ENCODE results near the gene TMED1. TPM values are rescaled to one million over a fixed set of nuclear protein-coding genes. Genes with fewer than 3 reads are reported as not detected.

The TMED1 gene
- total RNA-seq, 1 experiment from 2014 or later, result 62.9 TPM

- no peak for DNase-seq (ENCODE audit: low spot score)
- in situ Hi-C loops (cut with HindIII; ENCODE audit: low sequenced_read_pairs), result no loop called here
Measured at GRCh38 chr19:10836479-10837330, 693 bp upstream of the TMED1 start.

GRCh38 chr19:10835089-10835753 is 791 bp downstream of the TMED1 start:
- DNase-seq (ENCODE audit: low spot score), result no peak

GRCh38 chr19:10832939-10833296 is 3.1 kb downstream of the TMED1 start:
- in situ Hi-C loops (cut with HindIII; ENCODE audit: low sequenced_read_pairs), result no loop called here
- no peak for DNase-seq (ENCODE audit: low spot score)

More at GRCh38 chr19:10835089-10835753, 791 bp downstream of the TMED1 start:
- in situ Hi-C loops (cut with HindIII; ENCODE audit: low sequenced_read_pairs), result no loop called here

GRCh38 chr19:10831987-10832938 is 3.7 kb downstream of the TMED1 start:
- no peak for DNase-seq (ENCODE audit: low spot score)
- in situ Hi-C loops (cut with HindIII; ENCODE audit: low sequenced_read_pairs), result no loop called here

- in situ Hi-C loops (cut with HindIII; ENCODE audit: low sequenced_read_pairs), result no loop called here
- DNase-seq (ENCODE audit: low spot score), result no peak
Measured at GRCh38 chr19:10830931-10831779, 4.9 kb downstream of the TMED1 start.

GRCh38 chr19:10830370-10830769 is 5.6 kb downstream of the TMED1 start:
- in situ Hi-C loops (cut with HindIII; ENCODE audit: low sequenced_read_pairs), result no loop called here
- DNase-seq (ENCODE audit: low spot score), result no peak

GRCh38 chr19:10829967-10830366 is 6.0 kb downstream of the TMED1 start:
- in situ Hi-C loops (cut with HindIII; ENCODE audit: low sequenced_read_pairs), result no loop called here
- DNase-seq (ENCODE audit: low spot score), result no peak

- DNase-seq (ENCODE audit: low spot score), result no peak
- in situ Hi-C loops (cut with HindIII; ENCODE audit: low sequenced_read_pairs), result no loop called here
Measured at GRCh38 chr19:10828981-10829821, 6.8 kb downstream of the TMED1 start.

- no peak for DNase-seq (ENCODE audit: low spot score)
- in situ Hi-C loops (cut with HindIII; ENCODE audit: low sequenced_read_pairs), result no loop called here
Measured at GRCh38 chr19:10826846-10827245, 9.2 kb downstream of the TMED1 start.

GRCh38 chr19:10826231-10826630 is 9.8 kb downstream of the TMED1 start:
- in situ Hi-C loops (cut with HindIII; ENCODE audit: low sequenced_read_pairs), result no loop called here
- DNase-seq (ENCODE audit: low spot score), result no peak

- in situ Hi-C loops (cut with HindIII; ENCODE audit: low sequenced_read_pairs), result no loop called here
Measured at GRCh38 chr19:10823690-10824089, 12.3 kb downstream of the TMED1 start.

GRCh38 chr19:10820173-10820572 is 15.8 kb downstream of the TMED1 start:
- DNase-seq (ENCODE audit: low spot score), result no peak
- in situ Hi-C loops (cut with HindIII; ENCODE audit: low sequenced_read_pairs), result no loop called here

More at GRCh38 chr19:10823690-10824089, 12.3 kb downstream of the TMED1 start:
- no peak for DNase-seq (ENCODE audit: low spot score)

- in situ Hi-C loops (cut with HindIII; ENCODE audit: low sequenced_read_pairs), result no loop called here
- no peak for DNase-seq (ENCODE audit: low spot score)
Measured at GRCh38 chr19:10819124-10820060, 16.6 kb downstream of the TMED1 start.

GRCh38 chr19:10818301-10819123 is 17.5 kb downstream of the TMED1 start:
- in situ Hi-C loops (cut with HindIII; ENCODE audit: low sequenced_read_pairs), result no loop called here
- DNase-seq (ENCODE audit: low spot score), result no peak

- no peak for DNase-seq (ENCODE audit: low spot score)
- in situ Hi-C loops (cut with HindIII; ENCODE audit: low sequenced_read_pairs), result no loop called here
Measured at GRCh38 chr19:10817291-10818038, 18.5 kb downstream of the TMED1 start.

Measured in G401 (cell line).